Measurements from ENCODE around the gene NRP2.

The NRP2 gene

DNA sequence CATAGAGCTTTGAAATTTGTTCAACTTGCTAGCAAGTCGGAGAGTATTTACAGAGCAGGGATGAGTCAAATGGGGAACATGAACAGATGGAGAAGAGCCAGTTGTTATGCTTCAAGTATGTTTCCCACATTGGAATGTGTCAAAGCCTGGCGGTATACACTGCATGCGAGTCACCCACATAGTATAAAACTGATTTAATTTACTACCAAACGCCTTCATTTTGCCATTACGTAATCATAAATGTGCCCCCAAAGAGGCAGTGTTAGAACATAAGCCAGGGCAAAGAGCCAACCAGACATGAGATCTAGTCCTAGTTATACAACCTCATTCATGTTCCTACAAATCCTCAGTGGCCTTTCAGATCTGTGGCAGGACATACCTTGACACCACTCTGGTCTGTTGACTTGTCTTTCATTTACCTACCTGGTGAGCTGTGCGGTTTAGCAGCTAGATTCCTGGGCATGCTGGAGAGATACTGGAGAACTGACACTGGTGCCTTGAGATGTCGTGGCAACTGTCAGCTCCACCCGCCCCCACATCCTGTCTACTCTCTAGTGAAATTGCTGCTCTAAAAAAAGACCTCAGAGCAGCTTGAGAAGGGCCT lies 21.7 kb upstream of the NRP2 start:
- no peak for DNase-seq

DNA sequence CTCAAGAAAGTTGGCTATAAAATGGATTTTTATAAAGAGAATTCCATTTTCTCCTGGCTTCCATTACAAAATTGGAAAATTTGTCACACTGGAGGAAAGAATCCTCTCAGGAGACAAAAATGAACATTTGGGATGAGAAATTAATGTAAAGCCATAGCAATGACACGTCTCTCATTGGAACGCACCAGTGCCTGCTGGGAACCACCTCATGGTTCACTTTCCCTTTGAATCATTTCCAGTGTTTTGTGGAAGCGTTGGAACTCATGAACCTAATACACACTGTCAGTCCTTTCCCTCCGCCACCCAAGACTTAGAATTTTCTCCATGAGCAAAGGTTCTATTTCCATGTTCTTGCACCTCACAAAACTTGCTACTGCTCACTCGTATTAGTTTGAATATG lies 21.0 kb upstream of the NRP2 start:
- no peak for DNase-seq

GRCh38 chr2:205662206-205662965 lies 19.9 kb upstream of the NRP2 start:
- DNase-seq: no peak

- DNase-seq: no peak
Observed at GRCh38 chr2:205665791-205666190, 16.5 kb upstream of the NRP2 start.

DNA sequence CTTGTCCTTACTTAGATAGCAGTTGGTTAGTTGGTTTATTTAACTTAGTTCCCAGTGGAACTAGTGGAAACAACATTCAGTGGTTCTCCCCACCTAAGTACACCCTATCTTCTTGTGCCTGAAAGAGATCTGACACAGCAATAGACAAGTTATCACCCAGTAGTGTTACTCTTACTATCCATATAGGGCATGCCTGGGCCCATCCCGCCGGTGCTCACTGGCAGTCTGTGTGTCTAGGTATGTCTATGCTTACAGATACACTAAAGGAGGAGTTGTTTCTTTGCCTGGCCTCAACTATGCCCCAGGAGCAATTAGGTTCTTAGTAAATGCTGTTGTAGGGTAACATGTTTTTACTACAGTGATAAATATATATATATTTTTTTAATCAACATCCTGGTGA lies 12.0 kb upstream of the NRP2 start:
- DNase-seq: no peak

DNA sequence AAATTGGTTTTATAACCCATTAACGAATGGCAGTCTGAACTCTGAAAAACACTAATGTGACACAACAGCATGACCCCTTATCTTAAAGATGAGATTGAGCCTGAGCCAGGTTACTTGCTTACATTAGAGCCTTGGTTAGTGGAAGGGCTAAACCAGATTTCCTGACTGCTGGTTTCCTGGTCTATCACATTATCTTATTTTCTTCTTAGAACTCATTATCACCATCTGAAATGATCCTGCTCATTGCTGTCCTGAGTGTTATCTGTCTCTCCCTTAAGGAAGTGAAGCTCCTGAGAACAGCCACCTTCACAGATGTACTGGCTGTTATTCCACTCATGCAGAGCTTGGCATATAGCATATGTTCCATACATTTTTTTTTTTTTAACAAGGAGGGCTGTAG lies 9.0 kb upstream of the NRP2 start:
- no peak for DNase-seq

- DNase-seq: peak; percentile 60
Observed at GRCh38 chr2:205675861-205676516, 6.3 kb upstream of the NRP2 start.

GRCh38 chr2:205678541-205679142 lies 3.7 kb upstream of the NRP2 start:
- no peak for DNase-seq

- no peak for DNase-seq
Observed at GRCh38 chr2:205679410-205680009, 2.8 kb upstream of the NRP2 start.

- DNase-seq: peak; percentile 78
Observed at GRCh38 chr2:205680067-205680466, 2.2 kb upstream of the NRP2 start.

- no peak for DNase-seq
Observed at GRCh38 chr2:205680903-205681302, 1.4 kb upstream of the NRP2 start.

DNA sequence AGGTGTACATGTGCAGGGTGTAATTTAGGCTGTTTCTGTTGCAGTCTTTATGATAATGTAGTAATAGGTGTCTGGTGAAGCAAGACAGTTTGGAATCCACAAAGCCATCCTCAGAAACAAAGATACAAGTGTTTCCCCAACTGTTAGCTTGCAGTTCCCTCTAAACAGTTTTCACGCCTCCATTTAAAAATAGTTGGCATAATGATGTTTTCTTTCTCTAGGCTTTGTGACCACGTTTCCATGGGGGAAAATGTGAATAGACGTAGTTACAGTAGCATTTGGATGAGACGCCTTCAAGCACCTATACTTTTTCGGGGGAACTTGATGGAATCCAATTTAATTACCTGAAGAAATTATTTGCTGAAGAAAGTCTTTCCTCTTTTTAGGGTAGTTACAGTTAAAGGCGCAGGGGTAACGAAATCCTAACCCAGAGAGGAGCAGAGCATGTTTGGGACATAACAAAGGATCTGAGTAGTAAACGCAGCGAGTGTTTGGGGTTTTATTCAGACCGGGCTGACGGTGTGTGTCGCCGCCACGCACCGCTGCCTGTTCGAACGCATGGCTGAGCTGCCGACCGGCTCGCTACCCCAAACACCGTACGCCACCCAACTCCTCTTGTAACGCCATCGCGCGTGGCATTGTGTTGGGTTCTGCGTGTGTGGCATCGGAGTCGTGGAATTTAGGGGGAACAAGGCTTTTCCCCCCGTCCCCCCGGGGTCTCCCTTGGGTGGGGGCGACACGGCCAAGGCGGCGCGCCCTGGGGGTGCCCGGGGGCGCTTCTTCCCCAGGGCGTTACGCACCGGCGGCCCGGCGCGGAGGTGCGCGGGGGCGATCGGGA lies 681 bp upstream of the NRP2 start:
- no peak for DNase-seq

- no peak for DNase-seq
Observed at GRCh38 chr2:205682971-205683501, 735 bp downstream of the NRP2 start.

GRCh38 chr2:205683502-205684367 lies 1.4 kb downstream of the NRP2 start:
- DNase-seq: no peak

DNA sequence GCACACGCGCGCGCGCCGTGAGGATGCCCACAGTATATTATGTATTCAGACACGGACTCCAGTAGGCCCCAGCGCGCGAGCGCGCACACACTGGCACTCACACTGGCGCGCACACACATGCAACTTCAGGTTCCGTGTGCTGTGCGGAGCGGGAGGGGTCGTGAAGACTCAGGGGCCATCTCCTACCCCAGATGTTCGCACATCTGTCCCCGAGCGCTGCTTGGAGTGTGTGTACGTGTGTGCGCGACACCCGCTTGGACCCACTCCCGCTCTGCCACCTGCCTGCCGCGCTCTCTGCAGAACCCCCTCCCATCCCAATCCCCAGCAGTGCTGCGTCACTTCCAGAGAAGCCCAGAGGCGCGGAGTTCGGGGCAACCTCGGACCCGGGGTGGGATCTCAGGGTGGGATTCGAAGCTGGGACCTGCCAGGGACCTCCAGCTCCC lies 2.6 kb downstream of the NRP2 start:
- DNase-seq: peak; percentile 46

DNA sequence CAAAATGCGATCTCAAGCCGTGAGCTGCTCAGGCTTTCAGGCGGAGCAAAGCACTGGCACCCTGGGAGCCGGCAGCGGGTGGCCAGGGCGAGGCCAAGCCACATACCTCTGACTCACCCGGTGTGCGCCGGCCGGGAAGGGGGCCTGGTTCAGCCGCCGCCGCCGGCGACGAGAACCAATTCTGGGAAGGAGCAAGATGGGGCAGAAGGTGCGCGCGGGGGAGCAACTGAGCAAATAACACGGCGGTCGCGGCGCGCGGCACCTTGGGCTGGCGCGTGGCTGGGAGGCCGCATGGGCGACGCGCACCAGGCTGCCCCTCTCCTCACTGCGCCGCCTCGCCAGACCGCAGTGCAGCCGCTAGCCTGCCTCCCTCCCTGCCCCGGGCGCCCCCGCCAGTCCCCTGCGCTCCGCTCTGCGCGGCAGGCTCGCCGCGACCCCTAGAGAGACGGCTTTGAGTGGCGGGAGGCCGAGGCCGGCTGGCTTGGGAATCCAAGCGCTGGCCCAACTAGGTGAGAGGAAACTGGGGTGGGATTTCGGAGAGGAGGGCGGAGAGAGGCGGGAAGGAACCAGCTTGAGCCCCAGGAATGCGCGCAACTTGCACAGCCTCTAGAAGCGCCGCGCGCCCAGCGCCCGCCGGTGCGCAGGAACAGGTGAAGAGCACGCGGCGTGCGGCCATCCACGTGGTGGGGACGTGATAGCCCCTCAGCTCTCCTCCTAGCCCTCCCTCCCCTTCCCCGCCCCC lies 3.2 kb downstream of the NRP2 start:
- peak; percentile 46 for DNase-seq

- no peak for DNase-seq
Observed at GRCh38 chr2:205686056-205686782, 3.9 kb downstream of the NRP2 start.

DNA sequence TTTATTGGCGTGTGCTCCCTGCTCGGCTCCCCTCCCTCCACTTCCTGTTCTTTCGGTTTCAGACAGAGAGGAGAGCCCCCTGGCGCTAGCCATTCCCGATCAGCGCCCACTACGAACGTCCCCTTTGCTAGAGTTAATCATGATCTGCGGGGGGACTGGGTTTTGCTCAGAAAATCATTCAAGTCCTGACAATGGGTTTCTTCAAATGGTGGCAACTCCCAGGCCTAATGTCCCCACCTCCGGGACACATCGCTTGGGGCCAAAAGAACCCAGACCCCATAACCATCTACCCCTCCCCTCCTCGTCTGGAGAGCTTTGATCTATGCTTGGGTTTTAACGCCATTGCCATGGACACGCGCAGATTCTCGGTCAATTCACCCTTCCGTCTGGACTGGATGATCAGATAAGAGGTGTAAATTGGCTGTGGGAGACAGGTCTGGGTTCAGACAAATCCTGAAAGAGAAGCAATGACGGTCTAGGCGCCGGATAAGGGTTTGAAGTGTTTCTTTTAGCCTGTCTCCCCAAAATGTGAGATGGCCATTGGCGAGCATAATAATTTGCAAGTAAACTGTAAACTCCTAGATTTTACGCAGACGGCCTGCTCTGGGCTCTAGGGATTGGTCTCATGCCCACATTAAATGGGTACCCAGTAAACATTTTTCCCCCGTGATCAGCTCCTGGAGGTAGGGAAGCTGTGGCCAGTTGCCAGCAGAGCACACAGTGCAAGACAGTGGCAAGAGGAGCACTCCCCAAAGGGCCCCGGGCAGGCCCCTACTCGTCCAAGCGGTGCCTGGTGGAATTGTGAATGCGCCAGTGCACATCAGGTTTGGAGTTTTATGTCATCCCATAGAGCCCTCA lies 4.7 kb downstream of the NRP2 start:
- peak; percentile 96 for DNase-seq

DNA sequence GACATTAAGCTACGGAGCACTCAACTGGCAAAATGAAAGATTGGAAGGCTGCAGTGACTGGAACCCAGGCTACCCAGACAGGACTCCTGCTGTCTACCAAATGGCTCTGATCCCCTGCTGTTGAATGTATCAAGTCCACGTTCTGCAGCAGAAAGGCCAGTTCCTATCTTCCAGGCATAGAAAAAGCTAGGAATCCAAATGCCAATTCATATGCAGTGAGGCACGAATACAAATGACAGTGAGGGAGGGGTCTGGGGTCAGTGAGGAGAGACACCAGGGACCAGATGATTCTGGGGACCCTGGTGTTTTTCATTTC lies 5.3 kb downstream of the NRP2 start:
- no peak for DNase-seq

Measured in NCI-H446 treated with DMSO at 0.1 percent for 48 hours (cell line).